ENCODE data around the gene MIER1.

GRCh38 chr1:67004176-67004575 is 79.4 kb downstream of the MIER1 start:
- TF ChIP-seq, protein P1, sequence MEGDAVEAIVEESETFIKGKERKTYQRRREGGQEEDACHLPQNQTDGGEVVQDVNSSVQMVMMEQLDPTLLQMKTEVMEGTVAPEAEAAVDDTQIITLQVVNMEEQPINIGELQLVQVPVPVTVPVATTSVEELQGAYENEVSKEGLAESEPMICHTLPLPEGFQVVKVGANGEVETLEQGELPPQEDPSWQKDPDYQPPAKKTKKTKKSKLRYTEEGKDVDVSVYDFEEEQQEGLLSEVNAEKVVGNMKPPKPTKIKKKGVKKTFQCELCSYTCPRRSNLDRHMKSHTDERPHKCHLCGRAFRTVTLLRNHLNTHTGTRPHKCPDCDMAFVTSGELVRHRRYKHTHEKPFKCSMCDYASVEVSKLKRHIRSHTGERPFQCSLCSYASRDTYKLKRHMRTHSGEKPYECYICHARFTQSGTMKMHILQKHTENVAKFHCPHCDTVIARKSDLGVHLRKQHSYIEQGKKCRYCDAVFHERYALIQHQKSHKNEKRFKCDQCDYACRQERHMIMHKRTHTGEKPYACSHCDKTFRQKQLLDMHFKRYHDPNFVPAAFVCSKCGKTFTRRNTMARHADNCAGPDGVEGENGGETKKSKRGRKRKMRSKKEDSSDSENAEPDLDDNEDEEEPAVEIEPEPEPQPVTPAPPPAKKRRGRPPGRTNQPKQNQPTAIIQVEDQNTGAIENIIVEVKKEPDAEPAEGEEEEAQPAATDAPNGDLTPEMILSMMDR (IDR thresholded peaks at IDR 0.05): no peak
- no peak for TF ChIP-seq POLR2A (IDR thresholded peaks at IDR 0.05)
